Ovary (tissue), 3 donors: ENCODE results near the gene BDH2.

Experiments used
- CTCF ChIP-seq, 3 donors: fragments of 450-650 bp in 2 of 3; fragments of 200-600 bp in 1 of 3; IDR thresholded peaks; one replicate each; pipeline versions ENCODE4 v1.5.1 to v1.8.0; 2016 to 2022; ENCODE audit warnings: antibody characterized with exemption in 3 of 3, mild to moderate bottlenecking in 1 of 3
- EP300 ChIP-seq: sonication (generic); formaldehyde crosslinking; IDR thresholded peaks from one replicate; pipeline ENCODE4 v1.6.1; 2017; ENCODE audit warnings: antibody characterized with exemption
- POLR2A ChIP-seq: fragments of 450-650 bp; IDR thresholded peaks from one replicate; pipeline ENCODE4 v1.6.1; 2017; ENCODE audit warnings: antibody characterized with exemption, mild to moderate bottlenecking, moderate library complexity
- donor health status: DM: no; HTN: no; CAD: no.

- TF ChIP-seq CTCF (IDR thresholded peaks at IDR 0.05) (no peak), POLR2A (no peak), EP300 (no peak)
Observed at GRCh38 chr4:103098756-103099440, 736 bp downstream of the BDH2 start.
